ENCODE data around the gene DIP2B.
"Not testable (repeated sequence)": the region's sequence is repeated elsewhere in the genome, so short reads cannot be mapped to it uniquely, and the experiment has no call there.

Gene DIP2B

GRCh38 chr12:50520416-50521207 is 15.8 kb downstream of the DIP2B start:
- H3K27ac ChIP-seq (ENCODE audit: low read length) = no peak overlapping the region
- no peak overlapping the region for H3K4me3 ChIP-seq (ENCODE audit: low read depth in 1 of 2, low read length in 2 of 2)
- no peaks in the 10 kb centered on the region for H3K36me3 ChIP-seq (ENCODE audit: control insufficient read depth in 1 of 2, insufficient read depth in 2 of 2, low read length in 2 of 2)
- H3K9me3 ChIP-seq (ENCODE audit: control insufficient read depth in 1 of 2, low read length in 2 of 2) = no peaks in the 10 kb centered on the region
- no peaks in the 10 kb centered on the region for H3K27me3 ChIP-seq (ENCODE audit: low read depth, low read length)
- peaks cover 0 to 32% of the 10 kb centered on the region in 2 donors for H3K4me1 ChIP-seq (ENCODE audit: control insufficient read depth in 1 of 2, insufficient read depth in 2 of 2, low read length in 2 of 2)

GRCh38 chr12:50521781-50522180 is 17.0 kb downstream of the DIP2B start:
- peaks cover 5 to 42% of the 10 kb centered on the region in 2 donors for H3K4me1 ChIP-seq (ENCODE audit: control insufficient read depth in 1 of 2, insufficient read depth in 2 of 2, low read length in 2 of 2)
- H3K36me3 ChIP-seq (ENCODE audit: control insufficient read depth in 1 of 2, insufficient read depth in 2 of 2, low read length in 2 of 2); H3K27ac ChIP-seq (ENCODE audit: low read length); H3K9me3 ChIP-seq (ENCODE audit: control insufficient read depth in 1 of 2, low read length in 2 of 2); H3K27me3 ChIP-seq (ENCODE audit: low read depth, low read length); H3K4me3 ChIP-seq (ENCODE audit: low read depth in 1 of 2, low read length in 2 of 2): not testable (repeated sequence)

DNA sequence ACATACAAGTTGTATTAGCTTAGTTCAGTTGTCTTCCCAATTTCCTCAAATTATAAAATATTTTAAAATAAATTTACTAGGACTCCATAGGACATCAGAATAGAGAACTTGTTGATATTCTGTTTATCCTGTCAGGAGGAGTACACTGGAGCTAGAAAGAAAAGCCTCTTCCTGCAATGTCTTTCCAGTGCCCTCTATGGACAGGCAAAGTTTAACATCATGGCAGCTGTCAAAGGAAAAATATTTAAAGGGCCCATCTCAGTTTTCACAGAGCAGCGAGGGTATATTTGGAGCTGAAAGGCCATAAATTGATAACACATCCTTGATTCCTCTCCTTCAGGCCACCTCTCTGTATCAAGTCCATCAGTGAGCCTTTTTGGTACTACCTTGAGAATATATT is 19.0 kb downstream of the DIP2B start:
- Histone ChIP-seq H3K27me3 (ENCODE audit: low read depth, low read length) (no peaks in the 10 kb centered on the region), H3K36me3 (ENCODE audit: control insufficient read depth in 1 of 2, insufficient read depth in 2 of 2, low read length in 2 of 2) (no peaks in the 10 kb centered on the region), H3K4me3 (ENCODE audit: low read depth in 1 of 2, low read length in 2 of 2) (no peak overlapping the region), H3K27ac (ENCODE audit: low read length) (no peak overlapping the region), H3K9me3 (ENCODE audit: control insufficient read depth in 1 of 2, low read length in 2 of 2) (no peaks in the 10 kb centered on the region), H3K4me1 (ENCODE audit: control insufficient read depth in 1 of 2, insufficient read depth in 2 of 2, low read length in 2 of 2) (peaks cover 5 to 31% of the 10 kb centered on the region in 2 donors)

DNA sequence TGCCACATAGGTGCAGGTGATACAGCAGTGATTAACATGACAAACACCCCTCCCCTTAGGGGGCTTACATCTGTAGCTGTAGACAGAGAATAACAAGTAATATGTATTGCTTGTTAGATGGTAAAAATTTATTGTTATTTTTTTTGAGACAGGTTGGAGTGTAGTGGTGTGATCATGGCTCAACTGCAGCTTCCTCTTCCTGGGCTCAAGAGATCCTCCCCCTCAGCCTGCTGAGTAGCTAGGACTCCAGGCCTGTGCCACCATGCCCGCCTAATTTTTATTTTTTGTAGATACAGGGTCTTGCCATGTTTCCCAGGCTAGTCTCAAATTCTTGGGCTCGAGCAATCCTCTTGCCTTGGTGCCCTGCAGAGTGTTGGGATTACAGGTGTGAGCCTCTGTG is 19.8 kb downstream of the DIP2B start:
- H3K4me3 ChIP-seq (ENCODE audit: low read depth in 1 of 2, low read length in 2 of 2) = no peak overlapping the region
- H3K36me3 ChIP-seq (ENCODE audit: control insufficient read depth in 1 of 2, insufficient read depth in 2 of 2, low read length in 2 of 2) = no peaks in the 10 kb centered on the region
- no peaks in the 10 kb centered on the region for H3K27me3 ChIP-seq (ENCODE audit: low read depth, low read length)
- H3K9me3 ChIP-seq (ENCODE audit: control insufficient read depth in 1 of 2, low read length in 2 of 2) = no peaks in the 10 kb centered on the region
- no peak overlapping the region for H3K27ac ChIP-seq (ENCODE audit: low read length)
- peaks cover 8 to 30% of the 10 kb centered on the region in 2 donors for H3K4me1 ChIP-seq (ENCODE audit: control insufficient read depth in 1 of 2, insufficient read depth in 2 of 2, low read length in 2 of 2)

DNA sequence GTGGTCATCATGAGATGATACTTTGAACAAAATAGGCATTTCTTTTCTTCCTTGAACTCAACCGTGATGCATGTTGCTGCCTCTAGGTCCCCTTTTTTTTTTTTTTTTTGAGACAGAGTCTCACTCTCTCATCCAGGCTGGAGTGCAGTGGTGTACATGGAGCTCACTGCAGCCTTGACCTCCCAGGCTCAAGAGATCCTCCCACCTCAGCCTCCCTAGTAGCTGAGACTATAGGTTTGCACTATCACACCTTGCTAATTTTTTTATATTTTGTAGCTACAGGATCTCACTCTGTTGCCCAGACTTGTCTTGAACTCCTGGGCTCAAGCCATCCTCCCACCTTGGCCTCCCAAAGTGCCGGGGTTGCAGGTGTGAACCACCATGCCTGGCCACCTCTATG is 20.6 kb downstream of the DIP2B start:
- Histone ChIP-seq H3K27ac (ENCODE audit: low read length) (no peak overlapping the region), H3K4me1 (ENCODE audit: control insufficient read depth in 1 of 2, insufficient read depth in 2 of 2, low read length in 2 of 2) (peaks cover 8 to 22% of the 10 kb centered on the region in 2 donors), H3K9me3 (ENCODE audit: control insufficient read depth in 1 of 2, low read length in 2 of 2) (no peaks in the 10 kb centered on the region), H3K27me3 (ENCODE audit: low read depth, low read length) (no peaks in the 10 kb centered on the region), H3K36me3 (ENCODE audit: control insufficient read depth in 1 of 2, insufficient read depth in 2 of 2, low read length in 2 of 2) (no peaks in the 10 kb centered on the region), H3K4me3 (ENCODE audit: low read depth in 1 of 2, low read length in 2 of 2) (no peak overlapping the region)

DNA sequence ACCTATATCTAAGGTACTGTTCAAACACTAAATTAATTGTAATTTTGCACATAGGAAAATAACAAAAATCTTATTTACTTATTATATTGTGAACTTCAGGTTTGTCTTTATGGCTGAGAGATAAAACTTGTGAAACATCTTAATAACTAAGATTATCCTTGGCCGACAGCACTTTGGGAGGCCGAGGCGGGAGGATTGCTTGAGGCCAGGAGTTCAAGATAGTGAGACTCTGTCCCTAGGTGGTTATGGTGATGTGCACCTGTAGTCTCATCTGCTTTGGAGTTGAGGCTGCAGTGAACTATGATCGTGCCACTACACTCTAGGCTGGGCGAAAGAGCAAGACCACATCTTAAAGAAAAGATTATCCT is 22.6 kb downstream of the DIP2B start:
- Histone ChIP-seq H3K27me3 (ENCODE audit: low read depth, low read length) (no peaks in the 10 kb centered on the region), H3K4me3 (ENCODE audit: low read depth in 1 of 2, low read length in 2 of 2) (no peak overlapping the region), H3K27ac (ENCODE audit: low read length) (no peak overlapping the region), H3K36me3 (ENCODE audit: control insufficient read depth in 1 of 2, insufficient read depth in 2 of 2, low read length in 2 of 2) (no peaks in the 10 kb centered on the region), H3K4me1 (ENCODE audit: control insufficient read depth in 1 of 2, insufficient read depth in 2 of 2, low read length in 2 of 2) (peaks cover 8 to 19% of the 10 kb centered on the region in 2 donors), H3K9me3 (ENCODE audit: control insufficient read depth in 1 of 2, low read length in 2 of 2) (no peaks in the 10 kb centered on the region)

- no peaks in the 10 kb centered on the region for H3K9me3 ChIP-seq (ENCODE audit: control insufficient read depth in 1 of 2, low read length in 2 of 2)
- H3K4me3 ChIP-seq (ENCODE audit: low read depth in 1 of 2, low read length in 2 of 2) = no peak overlapping the region
- no peaks in the 10 kb centered on the region for H3K36me3 ChIP-seq (ENCODE audit: control insufficient read depth in 1 of 2, insufficient read depth in 2 of 2, low read length in 2 of 2)
- no peak overlapping the region for H3K27ac ChIP-seq (ENCODE audit: low read length)
- H3K4me1 ChIP-seq (ENCODE audit: control insufficient read depth in 1 of 2, insufficient read depth in 2 of 2, low read length in 2 of 2) = peaks cover 12 to 25% of the 10 kb centered on the region in 2 donors
- H3K27me3 ChIP-seq (ENCODE audit: low read depth, low read length) = no peaks in the 10 kb centered on the region
Observed at GRCh38 chr12:50528800-50529199, 24.0 kb downstream of the DIP2B start.

DNA sequence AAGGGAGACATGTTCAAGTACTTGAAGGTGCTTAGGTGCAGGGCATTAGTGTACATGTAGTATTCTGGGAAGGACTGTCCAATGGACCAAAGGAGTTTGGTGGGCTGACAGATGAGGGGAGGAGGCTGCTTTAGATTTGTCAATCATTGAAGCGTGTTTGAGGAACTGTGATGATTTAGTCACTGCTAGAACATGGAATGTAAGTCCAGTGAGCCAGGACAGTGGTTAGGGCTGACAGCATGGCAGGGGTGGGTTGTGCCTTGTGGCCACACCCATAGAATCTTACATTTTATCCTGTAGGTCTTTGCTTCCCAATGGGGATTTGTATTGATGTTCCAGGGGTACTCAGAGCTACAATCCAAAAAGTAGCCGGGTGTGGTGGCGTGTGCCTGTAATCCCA is 24.6 kb downstream of the DIP2B start:
- no peaks in the 10 kb centered on the region for H3K27me3 ChIP-seq (ENCODE audit: low read depth, low read length)
- H3K27ac ChIP-seq (ENCODE audit: low read length) = no peak overlapping the region
- H3K9me3 ChIP-seq (ENCODE audit: control insufficient read depth in 1 of 2, low read length in 2 of 2) = no peaks in the 10 kb centered on the region
- peaks cover 12 to 25% of the 10 kb centered on the region in 2 donors for H3K4me1 ChIP-seq (ENCODE audit: control insufficient read depth in 1 of 2, insufficient read depth in 2 of 2, low read length in 2 of 2)
- H3K36me3 ChIP-seq (ENCODE audit: control insufficient read depth in 1 of 2, insufficient read depth in 2 of 2, low read length in 2 of 2) = no peaks in the 10 kb centered on the region
- no peak overlapping the region for H3K4me3 ChIP-seq (ENCODE audit: low read depth in 1 of 2, low read length in 2 of 2)

- Histone ChIP-seq H3K4me3 (ENCODE audit: low read depth in 1 of 2, low read length in 2 of 2) (no peak overlapping the region), H3K27me3 (ENCODE audit: low read depth, low read length) (no peaks in the 10 kb centered on the region), H3K36me3 (ENCODE audit: control insufficient read depth in 1 of 2, insufficient read depth in 2 of 2, low read length in 2 of 2) (no peaks in the 10 kb centered on the region), H3K9me3 (ENCODE audit: control insufficient read depth in 1 of 2, low read length in 2 of 2) (no peaks in the 10 kb centered on the region), H3K27ac (ENCODE audit: low read length) (no peak overlapping the region), H3K4me1 (ENCODE audit: control insufficient read depth in 1 of 2, insufficient read depth in 2 of 2, low read length in 2 of 2) (peaks cover 12 to 25% of the 10 kb centered on the region in 2 donors)
Observed at GRCh38 chr12:50530532-50530931, 25.7 kb downstream of the DIP2B start.

GRCh38 chr12:50533203-50533584 is 28.4 kb downstream of the DIP2B start:
- no peaks in the 10 kb centered on the region for H3K27me3 ChIP-seq (ENCODE audit: low read depth, low read length)
- H3K4me1 ChIP-seq (ENCODE audit: control insufficient read depth in 1 of 2, insufficient read depth in 2 of 2, low read length in 2 of 2) = peaks cover 8 to 10% of the 10 kb centered on the region in 2 donors
- H3K27ac ChIP-seq (ENCODE audit: low read length) = peak overlapping the region; percentile 50
- H3K36me3 ChIP-seq (ENCODE audit: control insufficient read depth in 1 of 2, insufficient read depth in 2 of 2, low read length in 2 of 2) = no peaks in the 10 kb centered on the region
- H3K4me3 ChIP-seq (ENCODE audit: low read depth in 1 of 2, low read length in 2 of 2) = no peak overlapping the region
- H3K9me3 ChIP-seq (ENCODE audit: control insufficient read depth in 1 of 2, low read length in 2 of 2) = no peaks in the 10 kb centered on the region

DNA sequence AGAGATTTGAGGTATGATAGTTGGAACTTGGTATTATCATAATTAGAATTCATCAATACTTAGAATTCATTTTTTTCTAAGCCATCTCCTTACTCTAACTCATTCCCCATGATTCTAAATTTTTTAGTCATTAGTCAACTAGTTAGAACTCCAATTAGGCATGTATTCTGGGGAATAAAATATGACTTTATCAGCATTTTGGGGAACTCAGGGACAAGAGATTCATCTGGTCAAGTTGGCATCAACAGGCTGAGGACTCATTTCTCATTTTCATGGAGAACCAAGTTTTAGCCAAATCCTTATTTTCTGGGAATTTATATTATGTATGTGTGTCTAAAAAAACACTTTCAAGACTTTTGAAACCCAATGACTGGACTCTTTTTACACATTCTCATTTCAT is 29.2 kb downstream of the DIP2B start:
- peaks cover 8 to 10% of the 10 kb centered on the region in 2 donors for H3K4me1 ChIP-seq (ENCODE audit: control insufficient read depth in 1 of 2, insufficient read depth in 2 of 2, low read length in 2 of 2)
- H3K4me3 ChIP-seq (ENCODE audit: low read depth in 1 of 2, low read length in 2 of 2) = no peak overlapping the region
- H3K27me3 ChIP-seq (ENCODE audit: low read depth, low read length) = no peaks in the 10 kb centered on the region
- H3K27ac ChIP-seq (ENCODE audit: low read length) = no peak overlapping the region
- no peaks in the 10 kb centered on the region for H3K9me3 ChIP-seq (ENCODE audit: control insufficient read depth in 1 of 2, low read length in 2 of 2)
- no peaks in the 10 kb centered on the region for H3K36me3 ChIP-seq (ENCODE audit: control insufficient read depth in 1 of 2, insufficient read depth in 2 of 2, low read length in 2 of 2)

Measured in muscle layer of duodenum (tissue), 2 donors.